HG03196 (cell line): ENCODE results near the gene FKBP8.

ENCODE experiments used
- ATAC-seq: cut with Tn5 transposase; IDR thresholded peaks from one replicate; pipeline ENCODE4 v1.9.1; 2021; ENCODE audit not compliant: unreplicated experiment

Gene FKBP8

DNA sequence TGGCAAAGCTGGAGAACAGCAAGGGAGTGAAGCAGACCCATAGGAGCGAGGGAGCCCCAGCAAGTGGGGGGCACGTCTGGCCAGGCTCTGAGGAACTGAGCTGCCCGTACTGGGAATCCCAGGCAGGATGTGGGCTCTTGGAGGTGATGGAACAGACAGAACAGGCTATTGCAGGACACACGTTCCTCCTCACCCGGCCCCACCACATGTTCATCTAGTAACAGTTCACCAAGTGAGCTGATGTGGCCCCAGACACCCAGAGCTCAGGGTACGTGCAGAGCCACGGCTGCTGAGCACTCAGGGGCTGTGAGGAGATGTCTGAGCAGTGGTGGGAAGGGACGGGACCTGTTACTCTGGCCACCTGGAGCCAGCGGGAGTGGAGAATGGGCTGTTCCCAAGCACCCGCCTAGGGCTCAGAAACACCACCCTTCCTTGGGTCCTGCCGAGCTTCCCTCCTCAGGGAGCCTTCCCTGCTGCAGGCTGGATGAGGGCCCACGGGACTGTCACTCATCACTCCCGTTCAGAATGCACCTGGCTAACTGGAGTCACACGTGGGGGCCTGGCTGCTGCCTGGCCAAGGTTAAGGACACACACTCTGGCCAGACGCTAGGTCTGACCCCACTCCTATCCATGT lies 39.9 kb downstream of the FKBP8 start:
- ATAC-seq: no peak

DNA sequence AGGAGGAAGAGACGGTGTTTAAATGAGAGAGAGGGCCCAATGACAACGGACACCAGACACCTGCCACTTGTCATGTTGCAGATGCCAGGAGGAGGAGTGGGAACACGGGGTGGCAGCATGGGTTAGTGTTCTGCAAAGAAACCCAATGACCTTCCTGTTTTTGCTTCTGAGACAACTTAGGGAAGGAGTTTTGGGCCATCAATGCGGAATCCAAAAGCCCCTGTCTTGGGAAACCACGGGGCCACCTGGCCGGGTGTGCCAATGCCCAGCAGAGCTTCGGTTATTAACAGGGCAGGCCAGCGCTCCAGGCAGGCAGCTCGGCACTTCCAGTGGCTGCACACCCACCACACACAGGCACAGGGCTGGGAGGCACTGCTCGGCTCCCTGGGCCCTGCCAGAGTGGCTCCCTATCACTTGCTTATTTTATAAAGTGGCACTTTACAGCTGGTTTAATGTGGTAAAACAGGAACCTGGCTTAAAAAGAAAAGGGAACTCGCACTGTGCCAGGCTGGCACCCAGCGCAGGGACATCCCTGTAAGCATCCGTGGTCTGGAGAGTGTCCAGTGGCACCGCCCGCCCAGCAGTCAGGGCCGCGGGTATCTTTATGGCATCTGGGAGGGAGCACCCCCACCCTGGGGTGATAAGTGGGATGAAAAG lies 40.6 kb downstream of the FKBP8 start:
- ATAC-seq: no peak

GRCh38 chr19:18502246-18502637 lies 41.1 kb downstream of the FKBP8 start:
- ATAC-seq: no peak

- no peak for ATAC-seq
These were observed 41.5 kb downstream of the FKBP8 start for GRCh38 chr19:18501832-18502231.

DNA sequence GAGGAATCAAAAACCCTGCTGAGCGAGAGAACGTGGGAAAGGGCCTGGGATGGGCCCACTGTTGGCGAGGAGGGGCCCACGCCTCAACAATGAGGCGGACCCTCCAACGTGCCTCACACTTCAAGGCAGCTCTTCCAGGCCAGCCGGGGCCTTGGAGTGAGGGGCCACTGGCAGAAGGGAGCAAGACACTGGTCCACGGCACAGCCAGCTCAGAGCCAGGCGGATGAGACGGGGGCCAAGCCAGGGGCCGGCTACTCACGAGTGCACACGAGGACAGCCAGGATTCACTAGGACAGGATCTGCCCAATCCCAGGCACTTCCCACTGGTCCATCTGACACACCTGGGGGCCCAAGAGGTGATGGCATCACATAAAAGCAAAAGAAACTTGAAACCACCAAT lies 42.0 kb downstream of the FKBP8 start:
- no peak for ATAC-seq

DNA sequence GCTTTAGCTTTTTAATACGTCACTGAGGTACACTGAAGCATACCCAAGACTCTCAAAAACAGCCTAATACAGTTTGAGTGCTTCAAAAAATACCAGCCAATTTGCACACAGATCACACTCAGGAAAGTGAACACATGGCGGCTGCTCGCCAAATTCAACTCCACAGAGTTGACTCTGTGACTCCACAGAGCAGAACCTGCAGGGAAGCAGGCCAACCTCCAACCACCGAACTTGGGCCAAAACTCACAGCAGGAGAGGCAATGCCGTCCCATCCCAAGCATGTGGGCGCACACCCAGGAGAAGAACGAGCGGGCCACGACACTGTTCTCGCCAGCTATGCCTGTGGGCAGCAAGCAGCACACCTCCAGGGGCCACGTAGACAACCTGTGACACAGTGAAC lies 42.6 kb downstream of the FKBP8 start:
- no peak for ATAC-seq

- ATAC-seq: no peak
These were observed 43.0 kb downstream of the FKBP8 start for GRCh38 chr19:18500376-18500775.

GRCh38 chr19:18499055-18499775 lies 44.2 kb downstream of the FKBP8 start:
- ATAC-seq: no peak

DNA sequence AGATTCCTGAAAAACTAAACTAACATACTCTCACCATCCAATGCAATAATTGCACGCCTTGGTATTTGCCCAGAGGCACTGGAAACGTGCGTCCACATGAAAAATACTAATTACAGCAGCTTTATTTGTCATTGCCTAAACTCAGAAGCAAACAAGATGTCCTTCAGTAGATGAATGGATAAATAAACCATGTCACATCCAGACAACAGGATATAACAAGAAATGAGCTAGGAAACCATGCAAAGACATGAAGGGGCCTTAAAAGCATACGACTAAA lies 46.5 kb downstream of the FKBP8 start:
- ATAC-seq: no peak

DNA sequence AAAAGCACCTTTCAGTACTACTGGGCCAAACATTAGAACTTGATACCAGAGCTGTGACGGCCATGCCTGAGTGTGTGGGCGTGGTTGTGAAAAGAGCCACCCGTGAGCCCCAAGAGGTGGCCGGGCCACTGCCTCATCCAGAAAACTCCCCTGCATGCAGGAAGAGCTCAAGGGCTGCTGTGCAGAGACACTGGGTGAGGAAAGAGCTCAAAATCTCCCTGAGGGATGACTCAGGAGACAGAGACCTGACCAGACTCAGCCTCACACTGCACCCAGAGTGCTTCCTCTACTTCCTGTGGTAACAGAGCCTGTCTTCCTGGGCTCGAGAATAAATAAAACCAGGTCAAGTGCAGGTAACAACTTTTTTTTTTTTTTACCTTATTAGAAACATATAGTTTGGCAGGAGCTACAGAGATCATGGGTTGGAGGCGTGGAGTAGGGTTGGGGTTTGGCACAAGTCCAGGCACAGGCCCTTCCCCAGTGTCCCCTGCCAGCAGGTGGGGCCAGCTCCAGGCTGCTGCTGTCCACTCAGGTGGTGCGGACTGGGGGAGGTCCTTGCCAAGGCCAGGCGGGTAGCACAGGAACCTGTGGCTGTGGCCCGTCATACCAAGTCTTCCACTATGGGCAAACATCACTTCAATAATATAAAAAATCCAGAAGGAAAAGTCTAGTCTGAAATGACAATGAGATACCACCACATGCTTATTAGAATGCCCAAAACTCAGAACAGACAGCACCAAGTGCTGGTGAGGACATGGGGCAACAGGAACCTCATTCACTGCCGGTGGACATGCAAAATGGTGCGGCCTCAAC lies 47.0 kb downstream of the FKBP8 start:
- no peak for ATAC-seq

DNA sequence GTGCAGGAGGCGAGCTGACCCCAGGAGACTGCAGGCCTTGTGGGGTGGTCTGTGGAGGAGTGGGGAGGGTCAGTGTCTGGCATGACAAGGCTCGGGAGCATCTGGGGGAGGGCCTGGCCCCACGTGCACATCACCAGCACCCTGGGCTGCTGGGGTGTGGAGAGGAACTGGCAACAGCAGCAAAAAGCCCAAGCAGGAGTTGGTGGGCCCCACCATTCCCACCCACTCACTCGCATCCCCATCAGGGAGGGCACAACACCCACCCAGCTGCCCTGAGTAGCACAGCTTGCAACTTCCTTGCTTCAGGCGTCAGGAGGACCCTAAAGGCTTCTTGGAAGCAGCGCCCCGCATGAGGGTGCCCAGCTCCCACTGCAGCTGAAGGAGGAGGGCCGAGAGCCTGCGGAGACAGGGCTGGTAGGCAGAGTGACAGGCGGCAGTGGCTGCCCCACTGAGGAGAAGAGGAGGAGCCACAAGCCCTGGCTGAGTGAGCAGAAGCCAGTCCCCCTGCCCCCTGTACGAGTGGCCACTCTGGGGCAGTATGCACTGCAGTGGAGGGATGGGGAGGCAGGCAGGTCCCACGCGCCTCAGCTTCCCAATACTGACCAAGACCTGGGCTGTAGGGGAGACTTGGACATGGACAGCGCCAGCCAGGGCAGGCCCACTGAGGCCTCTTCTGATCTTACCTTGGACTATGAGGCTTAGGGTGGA lies 48.0 kb downstream of the FKBP8 start:
- no peak for ATAC-seq

GRCh38 chr19:18494267-18494607 lies 49.1 kb downstream of the FKBP8 start:
- ATAC-seq: no peak

DNA sequence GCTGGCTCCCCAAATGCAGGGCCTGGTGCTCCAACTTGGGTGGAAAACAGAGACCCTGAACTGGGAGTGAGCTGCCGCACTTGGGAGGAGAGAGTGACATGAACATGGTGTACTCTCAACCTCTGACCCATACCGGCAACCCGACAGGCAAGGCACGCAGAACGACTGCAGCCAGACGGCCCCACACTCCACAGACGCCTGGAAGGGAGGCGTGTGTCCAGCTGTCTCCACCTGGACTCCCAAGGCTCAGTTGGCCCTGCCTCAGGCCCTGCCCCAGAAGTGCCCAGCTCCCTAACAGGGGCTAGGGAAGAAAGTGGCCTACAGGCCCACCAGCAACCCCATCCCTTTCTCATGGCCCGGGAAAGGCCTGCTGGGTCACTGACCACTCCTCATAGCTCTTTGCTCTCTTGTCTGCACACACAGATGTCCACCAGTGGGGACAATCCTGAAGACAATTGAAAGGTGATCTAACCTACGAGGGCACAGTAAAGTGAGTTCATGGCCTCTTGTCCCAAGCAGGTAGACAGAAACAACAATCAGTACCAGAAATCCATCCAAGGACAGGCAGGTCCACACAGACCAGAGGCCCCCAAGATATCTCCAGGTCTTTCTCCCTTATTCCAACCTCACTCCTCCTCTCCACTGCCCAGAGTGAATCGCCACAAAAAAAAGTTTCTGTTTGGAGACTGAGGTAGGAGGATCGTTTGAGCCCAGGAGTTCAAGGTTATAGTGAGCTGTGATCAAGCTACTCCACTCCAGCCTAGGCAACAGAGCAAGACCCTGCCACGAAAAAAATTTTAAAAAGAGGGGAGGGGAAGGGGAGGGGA lies 49.7 kb downstream of the FKBP8 start:
- ATAC-seq: no peak

- no peak for ATAC-seq
These were observed 51.1 kb downstream of the FKBP8 start for GRCh38 chr19:18491995-18492953.

DNA sequence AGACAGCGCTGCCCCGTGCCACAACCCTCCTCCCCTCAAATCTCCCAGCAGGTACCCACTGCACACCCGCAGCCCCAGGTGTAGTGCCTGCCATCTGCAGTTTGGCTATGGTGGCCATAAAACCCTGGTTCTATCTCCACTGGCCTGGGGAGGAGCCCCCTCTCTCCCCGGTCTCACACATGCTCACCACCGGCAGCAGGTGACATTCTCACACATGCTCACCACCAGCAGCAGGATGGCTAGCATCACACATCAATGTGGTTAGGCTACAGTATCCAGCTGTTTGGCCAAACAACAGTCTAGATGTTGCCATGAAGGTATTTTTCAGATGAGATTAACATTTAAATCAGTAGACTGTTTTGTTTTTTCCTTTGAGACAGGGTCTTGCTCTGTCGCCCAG lies 52.6 kb downstream of the FKBP8 start:
- no peak for ATAC-seq

DNA sequence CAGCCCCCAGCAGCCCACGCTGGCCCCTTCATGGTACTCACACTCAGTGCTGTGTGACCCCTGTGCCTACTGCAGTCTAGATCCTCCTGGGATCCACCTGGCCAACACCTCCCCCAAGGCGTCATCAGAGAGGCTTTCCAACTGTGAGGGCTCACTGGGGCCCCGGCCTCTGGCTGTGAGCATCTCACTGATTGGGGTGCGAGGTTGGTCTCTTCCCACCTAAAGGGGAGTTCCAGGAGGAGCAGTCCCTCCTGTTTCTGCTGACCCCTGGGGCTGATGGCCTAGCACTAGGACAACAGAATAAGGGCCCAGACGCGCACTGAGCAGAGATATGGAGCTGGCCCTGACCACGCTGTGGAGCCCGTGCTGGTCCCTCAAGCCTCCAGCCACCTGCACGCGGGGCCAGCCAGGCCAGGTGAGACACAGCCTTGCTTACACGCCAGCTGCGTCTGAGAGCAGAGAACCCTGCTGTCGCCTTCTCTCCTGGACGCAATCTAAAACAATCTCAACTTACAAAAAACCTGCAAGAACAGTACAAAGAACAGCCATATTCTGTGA lies 53.7 kb downstream of the FKBP8 start:
- no peak for ATAC-seq

DNA sequence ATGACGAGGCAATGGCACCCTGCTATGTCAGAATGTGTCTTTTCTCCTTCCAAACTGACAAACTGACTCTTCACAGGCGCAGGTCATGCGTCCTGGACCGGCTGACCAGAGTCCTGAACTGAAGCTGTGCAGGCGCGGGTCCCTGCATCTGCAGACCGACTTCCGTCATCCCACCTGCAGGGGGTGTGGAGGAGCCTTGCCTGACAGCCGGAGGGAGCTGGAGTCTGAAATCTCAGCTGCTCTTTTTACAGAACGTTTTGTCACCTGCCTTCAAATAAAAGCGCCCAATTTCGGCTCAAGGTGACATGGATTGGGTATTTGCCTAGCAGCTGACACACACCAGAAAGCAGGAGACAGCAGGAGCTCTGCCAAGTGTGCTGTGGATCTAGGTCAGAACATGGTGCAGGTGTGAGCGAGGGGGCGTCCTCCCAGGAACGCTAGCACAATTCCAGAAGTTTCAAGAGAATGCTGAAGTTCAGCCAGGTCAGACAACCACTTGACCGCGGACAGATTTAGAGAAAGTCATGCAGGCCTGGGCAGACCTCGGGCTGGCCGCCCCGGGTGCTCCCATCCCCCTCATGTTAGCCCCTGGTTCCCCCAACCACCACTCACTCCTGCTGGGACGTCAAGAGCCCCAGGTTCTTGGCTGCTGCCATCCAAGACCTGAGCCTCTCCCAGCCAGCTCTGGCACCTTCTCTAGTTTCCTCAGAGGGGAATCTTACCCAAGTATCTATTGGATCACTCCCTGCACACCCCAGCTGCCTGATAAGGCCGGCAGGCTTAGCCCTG lies 54.3 kb downstream of the FKBP8 start:
- no peak for ATAC-seq

GRCh38 chr19:18488403-18488723 lies 55.0 kb downstream of the FKBP8 start:
- ATAC-seq: no peak
